Endothelial cell (in vitro differentiated cells): Measurements from ENCODE around the gene HSCB. TPM values are rescaled to one million over a fixed set of nuclear protein-coding genes. Genes with fewer than 3 reads are reported as not detected.

Experiments used
- DNase-seq: peaks from one replicate; pipeline ENCODE4 v3.0.0; 2021; ENCODE audit warnings: low spot score
- H3K27ac Mint-ChIP-seq: one replicate; pipeline ENCODE4 v1.8.0; 2021; ENCODE audit warnings: mixed read lengths, inconsistent platforms; ENCODE audit not compliant: unreplicated experiment
- H3K27me3 Mint-ChIP-seq: one replicate; pipeline ENCODE4 v1.8.0; 2021; ENCODE audit warnings: mild to moderate bottlenecking, moderate library complexity, mixed read lengths, inconsistent platforms; ENCODE audit not compliant: unreplicated experiment
- H3K36me3 Mint-ChIP-seq: one replicate; pipeline ENCODE4 v1.8.0; 2021; ENCODE audit warnings: mild to moderate bottlenecking, low read depth, mixed read lengths, inconsistent platforms; ENCODE audit not compliant: unreplicated experiment
- H3K4me1 Mint-ChIP-seq: one replicate; pipeline ENCODE4 v1.8.0; 2021; ENCODE audit warnings: mild to moderate bottlenecking, mixed read lengths, inconsistent platforms; ENCODE audit not compliant: unreplicated experiment
- H3K4me3 Mint-ChIP-seq: one replicate; pipeline ENCODE4 v1.8.0; 2021; ENCODE audit warnings: mild to moderate bottlenecking, mixed read lengths, inconsistent platforms; ENCODE audit not compliant: unreplicated experiment
- H3K9me3 Mint-ChIP-seq: one replicate; pipeline ENCODE4 v1.8.0; 2021; ENCODE audit warnings: mixed read lengths, inconsistent platforms; ENCODE audit not compliant: unreplicated experiment
- CTCF ChIP-seq: fragments of 200-600 bp; sonication (generic); IDR thresholded peaks from one replicate; pipeline ENCODE4 v1.5.0; 2021; ENCODE audit warnings: antibody characterized with exemption; ENCODE audit not compliant: unreplicated experiment
- total RNA-seq: library from RNA; stranded (reverse); fragmentation: NEBNext Ultra II Directional; extraction: Animal tissue kit (Norgen Biotek cat#: 25700); gene quantifications from one replicate; pipeline ENCODE4 v1.2.1, GENCODE V29; 2021; ENCODE audit not compliant: unreplicated experiment

HSCB gene
- total RNA-seq, 1 donor from 2014 or later = 16.6 TPM

DNA sequence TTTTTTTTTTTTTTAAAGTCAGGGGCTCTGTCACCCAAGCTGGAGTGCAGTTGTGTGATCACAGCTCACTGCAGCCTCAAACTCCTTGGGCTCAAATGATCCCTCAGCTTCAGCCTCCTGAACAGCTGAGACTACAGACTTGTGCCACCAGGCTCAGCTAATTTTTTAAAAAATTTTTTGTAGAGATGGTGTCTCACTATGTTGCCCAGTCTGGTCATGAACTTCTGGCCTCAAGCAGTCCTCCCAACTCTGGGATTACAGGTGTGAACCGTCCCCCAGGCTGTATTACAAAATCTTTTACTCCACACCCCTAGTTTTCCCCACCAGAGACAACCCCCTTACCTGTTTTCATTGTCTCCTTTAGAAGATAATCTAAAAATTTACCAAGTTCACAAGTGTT is 32.5 kb downstream of the HSCB start:
- Mint-ChIP-seq H3K4me1 (peaks cover 5% of the 10 kb centered on the region), H3K9me3 (no peaks in the 10 kb centered on the region), H3K27ac (no peak overlapping the region), H3K4me3 (peak overlapping the region; percentile 16), H3K36me3 (peaks cover 6% of the 10 kb centered on the region), H3K27me3 (peaks cover 1% of the 10 kb centered on the region)
- DNase-seq = no peak
- TF ChIP-seq CTCF = no peak

- no peak for TF ChIP-seq CTCF
- no peak for DNase-seq
- Mint-ChIP-seq H3K36me3 (peaks cover 16% of the 10 kb centered on the region), H3K4me1 (no peaks in the 10 kb centered on the region), H3K27ac (no peak overlapping the region), H3K4me3 (no peak overlapping the region), H3K9me3 (no peaks in the 10 kb centered on the region), H3K27me3 (no peaks in the 10 kb centered on the region)
Measured at GRCh38 chr22:28779833-28780232, 38.0 kb downstream of the HSCB start.

GRCh38 chr22:28780296-28780695 is 38.5 kb downstream of the HSCB start:
- no peak overlapping the region for H3K27ac Mint-ChIP-seq
- no peaks in the 10 kb centered on the region for H3K27me3 Mint-ChIP-seq
- no peaks in the 10 kb centered on the region for H3K4me1 Mint-ChIP-seq
- H3K9me3 Mint-ChIP-seq = no peaks in the 10 kb centered on the region
- no peak for TF ChIP-seq CTCF
- DNase-seq = no peak
- H3K36me3 Mint-ChIP-seq = peaks cover 16% of the 10 kb centered on the region
- no peak overlapping the region for H3K4me3 Mint-ChIP-seq

DNA sequence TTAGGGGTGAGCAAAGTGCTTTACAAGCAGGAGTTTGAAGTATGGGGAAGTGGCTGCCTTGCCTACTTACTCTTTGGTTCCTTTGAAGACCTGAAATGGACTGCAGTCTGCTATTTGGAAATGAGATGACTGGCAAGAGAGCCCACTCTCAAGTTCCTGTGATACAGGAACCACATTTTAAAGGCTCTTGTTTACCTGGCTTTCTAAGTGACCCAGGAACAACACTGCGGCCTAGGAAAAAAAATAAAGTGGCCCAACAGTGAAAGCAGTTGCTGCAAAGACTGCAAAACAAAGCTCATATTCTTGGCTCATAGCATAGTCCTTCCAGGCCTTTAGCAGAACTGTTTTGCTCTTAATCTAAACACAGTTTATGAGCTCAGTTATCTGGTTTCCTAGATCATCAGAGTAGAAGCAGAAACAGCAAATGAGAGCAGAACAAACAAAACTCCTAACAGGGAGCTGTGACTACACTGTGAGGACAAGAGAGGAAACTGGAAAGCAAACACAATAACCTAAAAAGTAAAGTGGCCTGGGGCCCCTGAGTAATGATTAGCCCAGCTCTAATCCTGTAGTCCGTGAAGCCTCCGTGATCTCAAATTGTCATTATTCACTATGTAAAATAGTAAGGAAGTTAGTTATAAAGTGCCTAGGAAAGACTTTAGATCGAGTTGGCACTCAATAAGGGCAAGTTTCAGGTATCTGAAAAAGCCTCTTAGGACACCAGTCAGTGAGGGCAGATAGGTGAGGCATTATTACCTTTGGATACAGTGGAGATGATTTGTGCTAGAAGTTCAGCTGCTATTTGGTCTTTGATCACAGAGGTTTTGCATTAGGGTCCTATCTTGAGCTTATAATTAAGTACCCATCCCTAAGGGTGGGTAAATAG is 42.2 kb downstream of the HSCB start:
- peak overlapping the region; percentile 5 for H3K27ac Mint-ChIP-seq
- H3K4me1 Mint-ChIP-seq = no peaks in the 10 kb centered on the region
- no peak for TF ChIP-seq CTCF
- DNase-seq = no peak
- H3K4me3 Mint-ChIP-seq = no peak overlapping the region
- no peaks in the 10 kb centered on the region for H3K27me3 Mint-ChIP-seq
- peaks cover 19% of the 10 kb centered on the region for H3K36me3 Mint-ChIP-seq
- no peaks in the 10 kb centered on the region for H3K9me3 Mint-ChIP-seq

DNA sequence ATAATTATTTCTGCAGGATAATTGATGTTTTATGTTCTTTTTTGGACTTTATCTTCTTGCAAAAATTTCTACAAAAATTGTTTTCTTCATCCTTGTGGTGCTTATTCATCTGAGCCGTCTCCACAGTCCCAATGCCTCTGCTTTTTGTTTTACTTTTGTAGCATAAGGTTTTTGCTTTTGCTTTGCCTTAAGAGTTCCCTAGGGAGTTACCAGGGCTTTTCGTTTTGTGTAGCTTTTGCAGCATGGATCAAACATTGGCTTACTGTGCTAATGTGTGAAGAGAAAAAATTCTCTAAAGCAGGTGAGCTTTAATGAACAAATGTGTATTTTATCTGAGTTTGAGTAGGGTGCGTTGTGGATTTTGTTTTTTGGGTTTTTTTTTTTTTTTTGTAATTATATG is 46.8 kb downstream of the HSCB start:
- no peak for TF ChIP-seq CTCF
- Mint-ChIP-seq H3K9me3 (no peaks in the 10 kb centered on the region), H3K27me3 (no peaks in the 10 kb centered on the region), H3K4me3 (no peak overlapping the region), H3K4me1 (no peaks in the 10 kb centered on the region), H3K27ac (no peak overlapping the region), H3K36me3 (peaks cover 11% of the 10 kb centered on the region)
- no peak for DNase-seq
